ENCODE measurements around the gene HNRNPAB.
"Not testable (repeated sequence)": the region's sequence is repeated elsewhere in the genome, so short reads cannot be mapped to it uniquely, and the experiment has no call there.

The HNRNPAB gene

GRCh38 chr5:178247481-178248456, 43.4 kb downstream of the HNRNPAB start:
- no peak for DNase-seq

DNA sequence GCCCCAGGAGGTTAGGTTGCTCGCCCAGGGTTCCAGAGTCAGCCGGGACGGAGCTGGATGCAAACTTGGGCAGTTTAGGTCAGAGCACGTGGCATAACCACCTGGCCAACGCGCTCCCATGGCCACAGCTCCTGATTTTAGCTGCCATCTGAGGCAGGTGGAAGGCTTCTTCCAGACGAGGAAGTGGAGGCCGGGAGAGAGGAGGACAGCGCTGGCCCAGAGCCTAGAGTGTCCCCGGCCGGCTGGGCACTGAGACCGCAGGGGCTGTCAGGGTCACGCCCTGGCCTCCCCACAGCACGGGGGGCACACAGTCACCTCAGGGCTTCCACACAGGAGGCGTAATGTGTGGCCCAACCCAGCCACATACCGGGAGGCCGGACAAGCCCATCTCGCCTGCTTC, 44.4 kb downstream of the HNRNPAB start:
- no peak for DNase-seq

GRCh38 chr5:178249191-178249989, 45.1 kb downstream of the HNRNPAB start:
- no peak for DNase-seq

DNA sequence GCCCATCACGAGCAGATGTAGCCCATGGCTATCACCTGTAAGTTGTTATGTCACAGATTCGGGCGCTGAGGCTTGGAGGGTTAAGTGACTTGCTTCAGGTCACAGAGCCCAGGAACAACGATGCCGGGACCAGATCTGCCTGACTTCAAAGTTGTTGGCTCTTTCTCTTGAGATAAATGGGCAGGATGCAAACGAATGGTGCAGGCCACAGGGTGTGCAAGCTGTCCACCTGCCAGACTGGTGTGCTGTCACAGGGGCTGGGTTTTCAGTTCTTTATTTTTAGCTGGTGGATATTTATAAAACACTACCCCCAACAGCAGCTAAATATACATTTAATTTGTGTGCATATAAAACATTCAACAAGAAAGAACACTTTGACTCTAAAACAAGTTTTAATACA, 45.9 kb downstream of the HNRNPAB start:
- no peak for DNase-seq

GRCh38 chr5:178252258-178252657, 47.9 kb downstream of the HNRNPAB start:
- DNase-seq: no peak

DNA sequence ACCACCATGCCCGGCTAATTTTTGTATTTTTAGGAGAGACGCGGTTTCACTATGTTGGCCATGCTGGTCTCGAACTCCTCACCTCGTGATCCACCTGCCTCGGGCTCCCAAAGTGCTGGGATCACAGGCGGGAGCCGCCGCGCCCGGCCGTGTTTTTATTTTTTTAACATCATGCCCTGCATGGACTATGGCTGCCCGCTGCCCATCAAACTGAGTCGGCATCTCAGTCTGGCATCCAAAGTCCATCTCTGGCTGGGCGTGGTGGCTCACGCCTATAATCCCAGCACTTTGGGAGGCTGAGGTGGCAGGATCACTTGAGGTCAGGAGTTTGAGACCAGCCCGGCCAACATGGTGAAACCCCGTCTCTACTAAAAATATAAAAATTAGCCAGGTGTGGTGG, 49.3 kb downstream of the HNRNPAB start:
- DNase-seq: not testable (repeated sequence)

DNA sequence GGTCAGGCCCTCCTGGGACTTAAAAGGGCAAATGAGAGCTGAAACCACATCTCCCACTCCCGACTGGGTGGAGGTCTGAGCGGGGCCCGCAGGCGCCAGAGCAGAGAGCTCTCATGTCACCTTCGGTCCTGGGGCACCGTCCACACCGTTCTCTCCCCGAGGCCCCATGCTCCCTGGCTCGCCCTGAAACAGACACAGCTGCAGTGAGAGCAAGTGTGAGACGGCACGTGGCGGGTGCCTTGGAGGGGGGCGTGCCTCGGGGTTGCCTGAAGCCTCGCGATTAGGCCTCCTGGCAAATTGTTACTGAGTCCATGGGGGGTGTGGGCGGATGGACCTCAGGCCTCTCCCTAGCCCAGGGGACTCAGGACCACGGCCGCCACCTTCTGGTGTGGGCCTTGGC, 52.4 kb downstream of the HNRNPAB start:
- DNase-seq: no peak

DNA sequence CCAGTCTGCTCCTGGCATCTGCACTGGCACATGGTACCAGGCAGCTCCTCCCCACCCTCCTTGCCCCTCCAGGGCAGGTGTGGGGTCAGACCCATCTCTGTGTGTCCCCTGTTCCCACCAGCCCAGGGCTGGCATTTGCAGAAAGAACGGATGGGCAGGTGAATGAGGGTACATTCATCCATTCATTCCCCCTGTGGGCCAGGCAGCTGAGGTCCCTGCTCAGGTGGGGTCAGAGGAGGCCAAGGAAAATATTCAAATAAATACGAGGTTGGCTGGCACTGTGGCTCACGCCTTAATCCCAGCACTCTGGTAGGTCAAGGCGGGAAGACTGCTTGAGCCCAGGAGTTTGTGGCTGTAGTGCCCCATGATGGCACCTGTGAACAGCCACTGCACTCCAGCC, 53.3 kb downstream of the HNRNPAB start:
- no peak for DNase-seq

- DNase-seq: no peak
Observed at GRCh38 chr5:178259623-178260536, 55.5 kb downstream of the HNRNPAB start.
